Thoracic aorta (tissue), 2 donors: Measurements from ENCODE around the gene OSBPL5. TPM values are rescaled to one million over a fixed set of nuclear protein-coding genes. Genes with fewer than 3 reads are reported as not detected.

Experiments
- ATAC-seq: fragments of 150-250 bp; one replicate; pipeline ENCODE4 v1.8.0; 2017; ENCODE audit warnings: low read depth; ENCODE audit not compliant: insufficient number of reproducible peaks, low FRiP score
- DNase-seq: peaks from one replicate; pipeline ENCODE4 v3.0.0-alpha.2; 2020; ENCODE audit warnings: low spot score
- H3K27ac ChIP-seq, 2 donors: fragments of 200-600 bp; sonication (generic); 1 replicate in 1 of 2; 2 replicates in 1 of 2; pipeline ENCODE4 v1.5.1; 2016; ENCODE audit warnings: mild to moderate bottlenecking in 2 of 2, moderate library complexity in 2 of 2
- H3K27me3 ChIP-seq: fragments of 200-600 bp; sonication (generic); replicated peaks from 2 replicates; pipeline ENCODE4 v1.6.0; 2016; ENCODE audit warnings: mild to moderate bottlenecking; ENCODE audit not compliant: insufficient read depth
- H3K36me3 ChIP-seq: fragments of 200-600 bp; sonication (generic); one replicate; pipeline ENCODE4 v1.5.1; 2016
- H3K4me1 ChIP-seq, 2 donors: fragments of 200-600 bp; sonication (generic); 1 replicate in 1 of 2; 2 replicates in 1 of 2; pipeline versions ENCODE4 v1.5.1 to v1.6.0; 2016; ENCODE audit warnings: low read depth in 2 of 2, mild to moderate bottlenecking in 1 of 2; ENCODE audit not compliant: control insufficient read depth in 1 of 2
- H3K4me3 ChIP-seq: fragments of 200-600 bp; sonication (generic); 2 replicates; pipeline ENCODE4 v1.5.1; 2016; ENCODE audit warnings: mild to moderate bottlenecking
- H3K9me3 ChIP-seq: fragments of 200-600 bp; sonication (generic); 2 replicates; pipeline ENCODE4 v1.5.1; 2016
- CTCF ChIP-seq: fragments of 200-600 bp; sonication (generic); IDR thresholded peaks from one replicate; pipeline ENCODE4 v1.5.1; 2019; ENCODE audit warnings: antibody characterized with exemption
- total RNA-seq, 2 donors: library from RNA; depleted of rRNA; stranded (reverse); fragments of >200 nt; gene quantifications; one replicate each; pipeline versions ENCODE4 v1.1.0 to v1.2.3, GENCODE V29; 2016

The OSBPL5 gene
- total RNA-seq, 2 donors from 2014 or later = 99.9 to 121 TPM

- ATAC-seq (no peak), DNase-seq (no peak)
- Histone ChIP-seq H3K36me3 (no peaks in the 10 kb centered on the region), H3K27me3 (no peaks in the 10 kb centered on the region), H3K4me1 (peaks cover 30 to 76% of the 10 kb centered on the region in 2 donors), H3K27ac (peak overlapping the region; percentile 56 to 89), H3K9me3 (no peaks in the 10 kb centered on the region), H3K4me3 (peak overlapping the region; percentile 88)
- TF ChIP-seq CTCF = no peak
These were observed 3.2 kb downstream of the OSBPL5 start for GRCh38 chr11:3161720-3162409.

GRCh38 chr11:3161309-3161708 lies 3.8 kb downstream of the OSBPL5 start:
- H3K27ac ChIP-seq = peak overlapping the region; percentile 56 to 89
- no peaks in the 10 kb centered on the region for H3K36me3 ChIP-seq
- H3K4me3 ChIP-seq = peak overlapping the region; percentile 88
- no peaks in the 10 kb centered on the region for H3K9me3 ChIP-seq
- no peak for TF ChIP-seq CTCF
- DNase-seq (no peak), ATAC-seq (no peak)
- H3K4me1 ChIP-seq = peaks cover 34 to 77% of the 10 kb centered on the region in 2 donors
- no peaks in the 10 kb centered on the region for H3K27me3 ChIP-seq

- Histone ChIP-seq H3K27me3 (no peaks in the 10 kb centered on the region), H3K9me3 (no peaks in the 10 kb centered on the region), H3K4me1 (peaks cover 35 to 76% of the 10 kb centered on the region in 2 donors), H3K4me3 (peak overlapping the region; percentile 88), H3K36me3 (no peaks in the 10 kb centered on the region), H3K27ac (peak overlapping the region; percentile 89 to 93)
- DNase-seq (peak; percentile 76), ATAC-seq (peak; percentile 9)
- no peak for TF ChIP-seq CTCF
These were observed 4.7 kb downstream of the OSBPL5 start for GRCh38 chr11:3160252-3161031.

- H3K9me3 ChIP-seq = no peaks in the 10 kb centered on the region
- ATAC-seq = no peak
- peak overlapping the region; percentile 89 to 93 for H3K27ac ChIP-seq
- TF ChIP-seq CTCF = no peak
- no peak for DNase-seq
- peaks cover 39 to 83% of the 10 kb centered on the region in 2 donors for H3K4me1 ChIP-seq
- peak overlapping the region; percentile 88 for H3K4me3 ChIP-seq
- H3K27me3 ChIP-seq = no peaks in the 10 kb centered on the region
- no peaks in the 10 kb centered on the region for H3K36me3 ChIP-seq
These were observed 5.6 kb downstream of the OSBPL5 start for GRCh38 chr11:3159296-3160190.
